CD4-positive, alpha-beta T cell treated with Interferon alpha-2 for 1 hour (primary cell): ENCODE results near the gene KCNG2.
"Not testable (repeated sequence)": the region's sequence is repeated elsewhere in the genome, so short reads cannot be mapped to it uniquely, and the experiment has no call there.

Source experiments
- DNase-seq, 2 donors: peaks; one replicate each; pipeline ENCODE4 v3.0.0-alpha.2; 2020 to 2022

The KCNG2 gene, protein sequence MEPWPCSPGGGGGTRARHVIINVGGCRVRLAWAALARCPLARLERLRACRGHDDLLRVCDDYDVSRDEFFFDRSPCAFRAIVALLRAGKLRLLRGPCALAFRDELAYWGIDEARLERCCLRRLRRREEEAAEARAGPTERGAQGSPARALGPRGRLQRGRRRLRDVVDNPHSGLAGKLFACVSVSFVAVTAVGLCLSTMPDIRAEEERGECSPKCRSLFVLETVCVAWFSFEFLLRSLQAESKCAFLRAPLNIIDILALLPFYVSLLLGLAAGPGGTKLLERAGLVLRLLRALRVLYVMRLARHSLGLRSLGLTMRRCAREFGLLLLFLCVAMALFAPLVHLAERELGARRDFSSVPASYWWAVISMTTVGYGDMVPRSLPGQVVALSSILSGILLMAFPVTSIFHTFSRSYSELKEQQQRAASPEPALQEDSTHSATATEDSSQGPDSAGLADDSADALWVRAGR

DNA sequence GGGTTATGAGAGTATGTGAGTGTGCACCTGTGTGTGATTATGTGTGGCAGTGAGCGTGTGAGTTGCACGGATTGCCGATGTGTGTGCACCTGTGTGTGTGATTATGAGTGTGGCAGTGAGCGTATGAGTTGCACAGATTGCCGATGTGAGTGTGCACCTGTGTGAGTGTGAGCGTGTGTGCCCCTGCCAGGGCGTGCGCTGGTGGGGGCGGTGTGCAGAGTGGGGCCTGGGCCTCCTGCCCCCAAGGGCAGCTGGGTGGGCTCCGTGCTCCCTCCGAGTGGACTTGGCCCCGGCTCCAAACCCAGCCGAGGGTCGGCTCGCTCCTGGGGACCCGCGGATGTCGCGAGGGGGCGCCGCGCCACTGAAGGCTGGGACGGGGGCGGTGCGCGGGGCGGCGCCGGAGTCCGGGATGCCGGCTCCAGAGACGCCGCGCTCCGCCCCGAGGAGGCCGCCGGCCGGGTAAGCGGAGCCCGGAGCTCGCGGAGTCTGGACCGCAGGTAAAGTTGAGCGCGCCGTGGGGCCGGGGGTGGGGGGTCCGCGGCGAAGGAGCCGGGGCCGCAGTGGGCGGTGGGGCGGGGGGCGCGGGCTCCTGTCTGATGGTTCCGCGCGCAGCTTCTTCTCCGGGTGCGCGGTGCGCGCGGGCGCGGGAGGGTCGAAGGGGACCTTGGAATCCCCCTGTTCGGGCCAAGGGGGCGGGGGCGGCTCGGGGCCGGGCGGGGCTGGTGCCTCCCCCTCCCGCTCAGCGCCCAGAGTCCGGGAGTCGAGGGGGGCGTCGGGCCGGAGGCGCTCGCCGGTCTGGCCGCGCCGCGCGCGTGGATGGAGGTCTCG lies at the start of gene KCNG2:
Gene KCNG2, plus strand, starts transcription at position 421 of the 828 bp plus-strand sequence. CDS start 65,730 bp downstream, outside the sequence.
- DNase-seq: no peak

- DNase-seq: no peak
Measured at GRCh38 chr18:79748321-79749180, 49.2 kb upstream of the KCNG2 start.

DNA sequence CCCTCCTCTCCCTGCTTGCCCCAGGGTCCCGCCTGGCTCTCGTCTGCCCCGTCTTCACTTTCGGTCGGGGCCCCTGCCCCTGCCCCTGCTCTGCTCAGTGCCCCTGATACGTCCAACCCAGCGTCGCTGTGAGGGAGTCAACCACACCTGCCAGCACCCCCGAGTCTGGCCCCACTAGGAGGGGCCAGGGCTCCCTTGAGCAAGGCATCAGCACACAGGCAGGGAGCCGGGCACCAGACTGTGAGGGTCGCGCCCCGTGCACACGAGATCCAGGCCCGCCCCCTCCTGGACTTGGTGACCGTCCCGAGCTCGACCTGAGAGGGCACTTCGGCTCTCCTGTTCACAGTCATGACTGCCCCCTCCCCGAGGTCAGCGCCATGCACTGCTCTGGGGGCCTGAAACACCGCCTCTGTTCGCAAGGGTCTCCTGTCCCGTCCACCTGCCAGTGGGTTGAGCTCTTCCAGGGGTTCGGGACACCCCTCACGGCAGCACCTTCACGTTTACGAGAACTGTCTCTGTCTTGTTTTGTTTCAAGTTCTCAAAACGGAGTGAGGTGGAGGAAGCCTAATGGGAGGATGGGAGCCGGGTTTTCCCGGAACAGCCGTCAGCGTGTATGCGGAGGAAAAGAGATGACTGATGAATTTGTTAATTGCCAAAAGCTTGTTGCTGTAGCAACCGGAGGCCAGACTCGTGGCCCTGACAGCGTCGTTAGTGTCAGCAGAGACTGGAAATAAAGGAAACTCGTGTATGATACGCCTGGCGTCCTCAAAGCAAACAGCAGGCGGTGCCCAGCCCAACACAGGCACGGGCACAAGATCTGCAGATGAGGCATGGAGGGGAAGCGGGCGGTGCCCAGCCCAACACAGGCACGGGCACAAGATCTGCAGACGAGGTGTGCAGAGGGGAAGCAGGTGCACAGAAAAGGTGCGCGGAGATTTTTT lies 48.2 kb upstream of the KCNG2 start:
- DNase-seq: no peak

DNA sequence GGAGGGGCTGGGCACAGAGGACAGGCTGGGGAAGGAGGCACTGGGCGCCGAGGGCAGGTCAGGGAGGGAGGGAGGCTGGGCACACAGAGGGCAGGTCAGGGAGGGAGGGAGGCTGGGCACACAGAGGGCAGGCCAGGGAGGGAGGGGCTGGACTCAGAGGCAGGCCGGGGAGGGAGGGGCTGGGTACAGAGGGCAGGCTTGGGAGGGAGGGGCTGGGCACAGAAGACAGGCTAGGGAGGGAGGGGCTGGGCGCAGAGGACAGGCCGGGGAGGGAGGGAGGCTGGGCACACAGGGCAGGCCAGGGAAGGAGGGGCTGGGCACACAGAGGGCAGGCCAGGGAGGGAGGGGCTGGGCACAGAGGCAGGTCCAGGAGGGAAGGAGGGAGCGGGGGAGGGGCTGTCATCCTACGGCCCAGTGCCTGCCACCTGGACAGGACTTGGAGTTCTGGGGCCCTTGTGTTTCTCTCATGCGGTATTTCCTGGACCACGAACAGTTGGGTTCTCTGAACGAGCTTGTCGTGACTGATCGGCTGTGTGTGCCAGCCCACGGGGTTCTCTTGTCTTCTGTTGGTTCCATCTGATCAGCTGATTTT lies 46.7 kb upstream of the KCNG2 start:
- DNase-seq: no peak

GRCh38 chr18:79751918-79752578 lies 45.7 kb upstream of the KCNG2 start:
- not testable (repeated sequence) for DNase-seq

GRCh38 chr18:79752946-79753345 lies 44.8 kb upstream of the KCNG2 start:
- not testable (repeated sequence) for DNase-seq

GRCh38 chr18:79753391-79753851 lies 44.3 kb upstream of the KCNG2 start:
- no peak for DNase-seq

- DNase-seq: no peak
Measured at GRCh38 chr18:79754022-79754761, 43.5 kb upstream of the KCNG2 start.

DNA sequence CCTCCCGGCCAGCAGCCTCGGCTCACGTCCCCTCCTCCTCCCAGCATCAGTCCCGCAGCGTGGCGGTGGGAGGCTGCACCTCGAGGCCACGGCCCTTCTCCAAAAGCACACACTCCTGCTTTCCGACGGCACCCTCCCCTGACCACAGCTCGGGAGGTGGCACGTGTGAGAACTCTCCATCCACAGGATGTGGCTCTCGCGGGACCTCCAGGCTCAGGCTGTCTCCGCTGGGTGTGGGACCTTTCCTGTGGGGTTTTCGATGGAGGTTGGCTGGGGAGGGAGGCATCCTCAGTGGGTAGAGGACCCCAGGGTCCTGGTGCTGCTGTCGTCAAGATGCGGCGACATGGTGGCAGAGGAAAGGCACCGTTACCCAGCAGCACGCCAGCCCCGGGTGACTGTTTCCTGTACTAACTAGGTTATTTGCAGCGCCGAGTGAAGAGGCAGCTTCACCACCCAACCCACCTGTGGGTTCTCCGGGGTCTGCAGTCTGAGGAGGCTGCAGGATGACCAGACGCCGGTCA lies 42.8 kb upstream of the KCNG2 start:
- no peak for DNase-seq

- no peak for DNase-seq
Measured at GRCh38 chr18:79755496-79756142, 42.1 kb upstream of the KCNG2 start.

- no peak for DNase-seq
Measured at GRCh38 chr18:79756143-79756500, 41.6 kb upstream of the KCNG2 start.

DNA sequence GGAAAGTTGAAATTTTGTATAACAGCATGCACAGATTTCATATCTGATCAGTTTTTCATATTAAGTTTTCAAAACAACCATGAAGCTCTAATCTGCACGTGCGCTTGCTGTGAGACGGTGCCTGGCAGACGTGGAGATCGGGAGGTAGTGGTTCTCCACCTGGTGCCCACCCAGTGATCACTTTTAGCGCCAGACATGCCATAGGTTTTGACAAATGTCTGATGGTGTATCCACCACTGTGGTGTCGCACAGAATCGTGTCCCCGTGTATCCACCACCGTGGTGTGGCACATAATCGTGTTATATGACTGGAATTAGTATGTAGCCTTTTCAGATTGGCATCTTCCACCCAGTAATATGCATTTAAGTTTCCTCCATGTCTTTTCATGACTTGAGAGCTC lies 40.9 kb upstream of the KCNG2 start:
- DNase-seq: no peak

DNA sequence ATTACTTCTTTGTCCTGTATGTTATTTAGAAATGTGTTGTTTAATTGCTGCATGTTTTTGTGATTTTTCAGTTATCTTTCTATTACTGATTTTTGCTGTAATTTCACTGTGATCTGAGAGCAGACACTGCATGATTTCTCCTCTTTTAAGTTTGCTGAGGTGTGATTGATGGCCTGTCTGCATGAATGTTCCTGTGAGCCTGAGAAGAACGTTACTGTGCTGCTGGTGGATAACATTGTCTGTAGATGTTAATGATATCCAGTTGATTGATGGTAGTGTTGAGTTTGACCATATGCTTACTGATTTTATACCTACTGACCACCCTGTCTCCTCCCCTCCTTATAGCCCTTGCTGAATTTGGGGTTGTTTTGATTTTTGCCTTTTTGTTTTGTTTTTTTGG lies 37.4 kb upstream of the KCNG2 start:
- no peak for DNase-seq

- DNase-seq: no peak
Measured at GRCh38 chr18:79760881-79761280, 36.9 kb upstream of the KCNG2 start.

GRCh38 chr18:79763407-79763806 lies 34.3 kb upstream of the KCNG2 start:
- DNase-seq: no peak

DNA sequence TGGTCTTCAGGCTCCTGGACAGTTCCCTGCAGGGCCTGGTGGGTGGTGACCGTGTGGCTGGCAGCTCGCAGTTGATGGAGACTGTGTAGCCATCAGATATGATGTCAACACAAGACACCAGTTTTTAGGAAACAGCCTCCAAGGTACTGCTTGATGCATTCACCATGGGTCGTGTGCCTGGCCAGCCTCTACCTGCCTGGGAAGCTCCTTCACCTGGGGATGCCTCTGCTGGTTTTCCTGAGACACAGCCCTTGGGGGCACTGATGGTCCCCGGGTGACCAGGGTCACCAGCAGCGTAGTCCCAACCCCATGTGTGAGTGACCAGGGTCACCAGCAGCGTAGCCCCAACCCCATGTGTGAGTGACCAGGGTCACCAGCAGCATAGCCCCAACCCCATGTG lies 33.6 kb upstream of the KCNG2 start:
- DNase-seq: no peak

- no peak for DNase-seq
Measured at GRCh38 chr18:79765491-79766245, 32.1 kb upstream of the KCNG2 start.

DNA sequence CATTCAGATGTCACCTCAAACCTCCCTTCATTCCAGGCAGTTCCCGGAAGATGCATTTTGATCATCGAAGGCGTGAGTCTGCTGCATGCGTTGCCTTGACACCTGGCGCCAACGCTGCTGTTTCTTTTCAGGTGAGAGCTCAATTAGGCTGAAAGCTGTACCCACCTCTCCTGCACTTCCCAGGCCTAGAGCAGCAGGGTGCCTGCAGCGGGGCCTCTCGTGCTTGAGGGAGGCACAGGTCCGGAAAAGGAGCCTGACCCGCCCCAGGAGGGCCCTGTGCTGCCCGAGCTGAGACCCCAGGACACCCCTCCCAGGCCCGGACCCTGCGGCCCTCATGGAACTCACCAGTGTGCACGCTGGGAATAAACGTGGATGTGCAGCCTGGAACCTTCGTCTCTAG lies 31.4 kb upstream of the KCNG2 start:
- no peak for DNase-seq
